ENCODE results near the gene NUTM2D.
"Not testable (repeated sequence)": the region's sequence is repeated elsewhere in the genome, so short reads cannot be mapped to it uniquely, and the experiment has no call there.

The NUTM2D gene

GRCh38 chr10:87383149-87383857 is 25.8 kb downstream of the NUTM2D start:
- DNase-seq, result not testable (repeated sequence)

DNA sequence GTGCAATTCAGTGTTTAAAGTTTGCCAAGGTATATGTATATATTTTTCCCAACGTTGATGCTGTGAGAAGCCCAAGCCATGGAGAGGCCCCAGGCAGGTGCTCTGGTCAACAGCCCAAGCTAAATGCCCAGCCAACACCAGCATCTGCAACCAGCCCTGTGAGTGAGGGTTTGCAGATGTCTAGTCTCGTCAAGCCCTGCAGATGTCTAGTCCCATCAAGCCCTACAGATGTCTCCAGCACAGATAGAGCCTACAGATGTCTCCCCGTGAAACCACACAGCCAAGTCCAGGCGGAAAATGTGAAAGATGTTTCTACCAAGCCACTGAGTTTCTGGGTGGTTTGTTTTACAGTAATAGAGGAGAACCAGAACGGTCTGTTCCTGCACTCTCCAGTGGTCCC is 26.7 kb downstream of the NUTM2D start:
- DNase-seq, result not testable (repeated sequence)

DNA sequence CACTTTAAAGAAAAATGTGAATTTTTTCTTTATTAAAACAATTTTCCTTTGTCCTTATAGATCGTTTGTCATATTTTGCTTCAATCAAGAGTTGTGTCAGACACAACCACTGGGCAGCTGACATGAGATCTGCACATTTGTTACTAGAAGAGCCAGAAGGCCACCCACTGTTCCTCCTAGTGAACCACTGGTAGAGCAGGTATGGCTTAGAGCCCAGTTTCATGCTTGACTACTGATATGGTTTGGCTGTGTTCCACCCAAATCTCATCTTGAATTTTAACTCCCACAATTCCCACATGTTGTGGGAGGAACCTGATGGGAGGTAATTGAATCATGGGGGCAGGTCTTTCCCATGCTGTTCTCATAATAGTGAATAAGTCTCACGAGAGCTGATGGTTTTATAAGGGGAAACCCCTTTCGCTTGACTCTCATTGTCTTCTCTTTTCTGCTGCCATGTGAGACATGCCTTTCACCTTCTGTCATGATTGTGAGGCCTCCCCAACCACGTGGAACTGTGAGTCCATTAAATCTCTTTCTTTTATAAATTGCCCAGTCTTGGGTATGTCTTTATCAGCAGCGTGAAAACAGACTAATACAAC is 28.3 kb downstream of the NUTM2D start:
- not testable (repeated sequence) for DNase-seq

DNA sequence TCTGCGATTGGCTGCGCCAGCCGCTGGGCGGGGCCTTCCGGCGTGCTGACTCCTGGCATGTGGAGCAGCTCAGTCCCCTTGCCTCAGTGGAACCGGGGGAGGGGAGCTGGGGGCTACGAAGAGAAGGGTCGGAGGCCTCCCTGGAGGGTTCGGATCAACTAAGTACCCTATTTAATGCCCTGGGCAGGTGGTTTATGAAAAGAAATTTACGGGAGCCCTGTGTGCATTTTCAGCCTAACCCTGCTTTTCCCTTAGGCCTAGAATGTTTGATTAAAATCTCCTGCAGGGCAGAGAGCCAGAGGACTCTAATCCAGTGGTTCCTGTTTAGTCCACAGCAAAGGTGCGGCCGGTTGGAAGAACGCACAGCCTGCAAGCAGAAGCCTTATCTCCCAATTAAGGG is 33.8 kb downstream of the NUTM2D start:
- DNase-seq, result not testable (repeated sequence)

DNA sequence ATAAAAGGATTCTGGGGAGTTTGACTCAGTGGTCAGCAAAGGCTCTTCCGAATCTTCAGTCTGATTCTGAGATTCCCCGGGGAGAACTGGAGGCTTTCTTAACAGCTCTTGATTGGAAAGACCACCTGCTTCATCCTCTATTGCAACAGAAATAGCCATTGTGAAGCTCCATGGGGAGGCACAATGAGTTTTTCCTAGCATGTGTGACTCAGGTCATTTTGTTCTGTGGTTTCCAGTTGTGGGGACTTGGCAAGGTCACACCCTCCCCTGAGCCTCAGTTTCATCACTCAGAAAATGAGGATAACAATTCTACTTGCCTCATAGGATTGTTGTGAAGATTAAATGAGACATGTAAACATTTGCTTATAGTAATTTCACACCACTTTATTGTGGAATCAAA is 38.7 kb downstream of the NUTM2D start:
- DNase-seq, result not testable (repeated sequence)

- DNase-seq, result not testable (repeated sequence)
Observed at GRCh38 chr10:87398436-87398835, 40.9 kb downstream of the NUTM2D start.

GRCh38 chr10:87407516-87408467 is 50.2 kb downstream of the NUTM2D start:
- not testable (repeated sequence) for DNase-seq

DNA sequence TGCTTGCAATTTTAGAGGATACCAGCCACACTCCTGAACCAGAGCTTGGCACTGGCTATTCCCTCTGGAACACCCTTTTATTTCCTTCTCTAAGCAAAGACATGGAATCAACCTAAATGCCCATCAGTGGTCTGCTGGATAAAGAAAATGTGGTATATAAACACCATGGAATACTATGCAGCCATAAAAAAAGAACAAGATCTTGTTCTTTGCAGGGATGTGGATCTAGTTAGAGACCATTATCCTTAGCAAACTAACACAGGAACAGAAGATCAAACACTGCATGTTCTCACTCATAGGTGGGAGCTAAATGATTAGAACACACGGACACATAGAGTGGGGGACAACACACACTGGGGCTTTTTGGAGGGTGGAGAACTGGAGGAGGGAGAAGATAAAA is 56.4 kb downstream of the NUTM2D start:
- DNase-seq, result not testable (repeated sequence)
